AG04450 (cell line): ENCODE data around the gene KCNK10. TPM values are rescaled to one million over a fixed set of nuclear protein-coding genes. Genes with fewer than 3 reads are reported as not detected.

Experiments used
- CTCF ChIA-PET: fragments of 300-600, 350-600 bp; formaldehyde crosslinking; extraction: SDS; loops from one replicate; lab custom pipeline; 2022; ENCODE audit warnings: antibody characterized with exemption, inconsistent platforms; lab: Charles Lee
- POLR2A ChIA-PET: fragments of 350-600 bp; formaldehyde crosslinking; extraction: SDS; loops from one replicate; lab custom pipeline; 2021; ENCODE audit warnings: antibody characterized with exemption, inconsistent platforms; lab: Yijun Ruan, JAX
- DNase-seq: peaks from one replicate; pipeline ENCODE4 v3.0.0-alpha.2; 2011; ENCODE audit warnings: low read depth, low spot score
- H3K27ac ChIP-seq: one replicate; pipeline ENCODE4 v1.5.1; 2012; ENCODE audit warnings: low read depth, low read length, control low read depth
- H3K27me3 ChIP-seq: one replicate; pipeline ENCODE4 v1.6.0; 2012; ENCODE audit warnings: low read length; ENCODE audit not compliant: control insufficient read depth, insufficient read depth
- H3K4me3 ChIP-seq: 2 replicates; pipeline ENCODE4 v1.5.1; 2011; ENCODE audit warnings: mild to moderate bottlenecking, low read depth, low read length, control low read depth
- H3K9me3 ChIP-seq: 2 replicates; pipeline ENCODE4 v1.5.1; 2012; ENCODE audit warnings: low read length; ENCODE audit not compliant: control insufficient read depth, insufficient read depth
- CTCF ChIP-seq: IDR thresholded peaks from 2 replicates; pipeline ENCODE4 v1.5.1; 2011; ENCODE audit warnings: low read depth, low read length, control low read depth, inconsistent platforms
- polyA plus RNA-seq: library from polyadenylated mRNA; depleted of rRNA; stranded (reverse); fragments of >200 nt; gene quantifications from 2 replicates; pipeline ENCODE4 v1.2.3, GENCODE V29; 2011

Gene KCNK10
- polyA plus RNA-seq, 1 experiment, result not detected

GRCh38 chr14:88210426-88210825, 112.6 kb downstream of the KCNK10 start:
- POLR2A ChIA-PET, result no interaction called here
- CTCF ChIA-PET, result no interaction called here
- Histone ChIP-seq H3K4me3 (no peak overlapping the region), H3K27ac (no peak overlapping the region), H3K9me3 (no peaks in the 10 kb centered on the region; the same call in 1 of the 2 replicates), H3K27me3 (no peaks in the 10 kb centered on the region)
- no peak for DNase-seq
- TF ChIP-seq CTCF, result no peak

GRCh38 chr14:88209273-88209672, 113.8 kb downstream of the KCNK10 start:
- H3K4me3 ChIP-seq, result no peak overlapping the region
- no peak for TF ChIP-seq CTCF
- no peak for DNase-seq
- no peaks in the 10 kb centered on the region; the same call in 1 of the 2 replicates for H3K9me3 ChIP-seq
- no peaks in the 10 kb centered on the region for H3K27me3 ChIP-seq
- no peak overlapping the region for H3K27ac ChIP-seq
- ChIA-PET CTCF (no interaction called here), POLR2A (no interaction called here)

GRCh38 chr14:88208858-88209257, 114.2 kb downstream of the KCNK10 start:
- ChIA-PET CTCF (no interaction called here), POLR2A (no interaction called here)
- Histone ChIP-seq H3K27me3 (no peaks in the 10 kb centered on the region), H3K9me3 (no peaks in the 10 kb centered on the region; the same call in 1 of the 2 replicates), H3K27ac (no peak overlapping the region), H3K4me3 (no peak overlapping the region)
- no peak for TF ChIP-seq CTCF
- no peak for DNase-seq

- TF ChIP-seq CTCF, result no peak
- Histone ChIP-seq H3K27me3 (no peaks in the 10 kb centered on the region), H3K9me3 (no peaks in the 10 kb centered on the region), H3K4me3 (no peak overlapping the region), H3K27ac (no peak overlapping the region)
- CTCF ChIA-PET, result interaction anchor here (4.3 kb wide), 1 partner anchor 15 kb away, joined by 18 read pairs; no protein-coding TSS in a partner anchor
- POLR2A ChIA-PET, result no interaction called here
- no peak for DNase-seq
Measured at GRCh38 chr14:88204221-88204620, 118.8 kb downstream of the KCNK10 start.

DNA sequence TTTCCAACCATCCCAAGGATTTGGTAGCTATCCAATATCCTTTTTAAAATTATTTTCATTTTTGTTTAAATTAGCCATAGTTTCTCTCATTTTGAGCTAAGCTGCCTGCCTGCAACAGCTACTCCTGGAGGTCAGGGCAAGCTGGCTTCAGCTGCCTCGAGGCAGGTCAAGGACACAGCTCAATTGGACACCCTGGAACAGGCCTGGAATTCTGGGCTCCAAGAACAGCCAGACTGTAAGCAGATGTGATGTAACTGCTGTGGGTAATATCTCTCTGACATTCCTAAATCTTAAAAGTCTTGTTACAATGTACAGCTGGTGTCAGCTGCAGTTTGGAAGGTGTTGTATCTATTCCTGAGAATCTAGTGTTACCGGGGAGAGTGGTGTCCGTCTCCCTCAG, 119.8 kb downstream of the KCNK10 start:
- CTCF ChIA-PET, result interaction anchor here (4.3 kb wide), 1 partner anchor 14 kb away, joined by 18 read pairs; no protein-coding TSS in a partner anchor
- POLR2A ChIA-PET, result interaction anchor here (0.6 kb wide), 1 partner anchor 21 kb away, joined by 3 read pairs; no protein-coding TSS in a partner anchor

More for the DNA sequence above, 119.8 kb downstream of the KCNK10 start:
- no peak for DNase-seq
- H3K27me3 ChIP-seq, result no peaks in the 10 kb centered on the region
- H3K27ac ChIP-seq, result no peak overlapping the region
- H3K9me3 ChIP-seq, result no peaks in the 10 kb centered on the region
- no peak for TF ChIP-seq CTCF
- H3K4me3 ChIP-seq, result no peak overlapping the region
